ENCODE results near the gene SMIM30. TPM values are rescaled to one million over a fixed set of nuclear protein-coding genes. Genes with fewer than 3 reads are reported as not detected.
A peak's percentile ranks its signal among the peaks of the same experiment; 100 is the strongest.
"Not testable (repeated sequence)": the region's sequence is repeated elsewhere in the genome, so short reads cannot be mapped to it uniquely, and the experiment has no call there.

SMIM30 gene, protein sequence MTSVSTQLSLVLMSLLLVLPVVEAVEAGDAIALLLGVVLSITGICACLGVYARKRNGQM
- polyA plus RNA-seq (ENCODE audit: insufficient read length in 3 of 3), result 10 to 100 TPM; 81.8 to 92.9 (median 82.5) TPM
- long read RNA-seq, donor 1, transcript SMIM30-201 (3 exons, 1,070 nt), result major isoform, 38 of 57 reads
- long read RNA-seq, donor 1, transcript SMIM30-204 (3 exons, 962 nt), result minor isoform, 9 of 57 reads
- long read RNA-seq, donor 1, transcript SMIM30-202 (2 exons, 818 nt), result minor isoform, 10 of 57 reads
- long read RNA-seq, donor 1, partial matches to known transcripts, result 0 of 57 reads
- long read RNA-seq, donor 1, other reads (novel, unspliced or antisense), result 0 of 57 reads
- long read RNA-seq, donor 2, transcript SMIM30-201 (3 exons, 1,070 nt), result major isoform, 50 of 56 reads
- long read RNA-seq, donor 2, partial matches to known transcripts, result 0 of 56 reads
- long read RNA-seq, donor 2, other reads (novel, unspliced or antisense), result 0 of 56 reads
- long read RNA-seq, donor 3, transcript SMIM30-201 (3 exons, 1,070 nt), result major isoform, 67 of 93 reads
- long read RNA-seq, donor 3, transcript SMIM30-202 (2 exons, 818 nt), result minor isoform, 15 of 93 reads
- long read RNA-seq, donor 3, transcript SMIM30-204 (3 exons, 962 nt), result minor isoform, 11 of 93 reads
- long read RNA-seq, donor 3, partial matches to known transcripts, result 0 of 93 reads
- long read RNA-seq, donor 3, other reads (novel, unspliced or antisense), result 0 of 93 reads
- long read RNA-seq, donor 4, transcript SMIM30-202 (2 exons, 818 nt), result minor isoform, 5 of 37 reads
- long read RNA-seq, donor 4, transcript SMIM30-201 (3 exons, 1,070 nt), result major isoform, 31 of 37 reads
- long read RNA-seq, donor 4, partial matches to known transcripts, result 0 of 37 reads
- long read RNA-seq, donor 4, other reads (novel, unspliced or antisense), result 0 of 37 reads
- long read RNA-seq, donor 5, result 0 reads
- long read RNA-seq, donor 6, transcript SMIM30-202 (2 exons, 818 nt), result minor isoform, 7 of 54 reads
- long read RNA-seq, donor 6, transcript SMIM30-204 (3 exons, 962 nt), result minor isoform, 5 of 54 reads
- long read RNA-seq, donor 6, transcript SMIM30-201 (3 exons, 1,070 nt), result major isoform, 42 of 54 reads
- long read RNA-seq, donor 6, partial matches to known transcripts, result 0 of 54 reads
- long read RNA-seq, donor 6, other reads (novel, unspliced or antisense), result 0 of 54 reads
- long read RNA-seq, donor 7, transcript SMIM30-201 (3 exons, 1,070 nt), result major isoform, 59 of 68 reads
- long read RNA-seq, donor 7, transcript SMIM30-202 (2 exons, 818 nt), result minor isoform, 5 of 68 reads
- long read RNA-seq, donor 7, partial matches to known transcripts, result 0 of 68 reads
- long read RNA-seq, donor 7, other reads (novel, unspliced or antisense), result 0 of 68 reads
- long read RNA-seq, donor 8, result 0 reads
- long read RNA-seq, donor 9, transcript SMIM30-201 (3 exons, 1,070 nt), result major isoform, 34 of 49 reads
- long read RNA-seq, donor 9, transcript SMIM30-204 (3 exons, 962 nt), result minor isoform, 5 of 49 reads
- long read RNA-seq, donor 9, transcript SMIM30-202 (2 exons, 818 nt), result minor isoform, 10 of 49 reads
- long read RNA-seq, donor 9, partial matches to known transcripts, result 0 of 49 reads
- long read RNA-seq, donor 9, other reads (novel, unspliced or antisense), result 0 of 49 reads
- long read RNA-seq, donor 10, transcript SMIM30-201 (3 exons, 1,070 nt), result major isoform, 49 of 73 reads
- long read RNA-seq, donor 10, transcript SMIM30-202 (2 exons, 818 nt), result minor isoform, 16 of 73 reads
- long read RNA-seq, donor 10, transcript SMIM30-204 (3 exons, 962 nt), result minor isoform, 8 of 73 reads
- long read RNA-seq, donor 10, partial matches to known transcripts, result 0 of 73 reads
- long read RNA-seq, donor 10, other reads (novel, unspliced or antisense), result 0 of 73 reads
- long read RNA-seq, donor 11, transcript SMIM30-201 (3 exons, 1,070 nt), result major isoform, 25 of 32 reads
- long read RNA-seq, donor 11, partial matches to known transcripts, result 0 of 32 reads
- long read RNA-seq, donor 11, other reads (novel, unspliced or antisense), result 0 of 32 reads
- long read RNA-seq, donor 12, transcript SMIM30-201 (3 exons, 1,070 nt), result major isoform, 20 of 32 reads
- long read RNA-seq, donor 12, transcript SMIM30-202 (2 exons, 818 nt), result minor isoform, 10 of 32 reads
- long read RNA-seq, donor 12, partial matches to known transcripts, result 0 of 32 reads
- long read RNA-seq, donor 12, other reads (novel, unspliced or antisense), result 0 of 32 reads
- long read RNA-seq, donor 13, result 0 reads
- long read RNA-seq, donor 14, transcript SMIM30-201 (3 exons, 1,070 nt), result major isoform, 45 of 60 reads
- long read RNA-seq, donor 14, transcript SMIM30-204 (3 exons, 962 nt), result minor isoform, 7 of 60 reads
- long read RNA-seq, donor 14, transcript SMIM30-202 (2 exons, 818 nt), result minor isoform, 8 of 60 reads
- long read RNA-seq, donor 14, partial matches to known transcripts, result 0 of 60 reads
- long read RNA-seq, donor 14, other reads (novel, unspliced or antisense), result 0 of 60 reads
- long read RNA-seq, donor 15, transcript SMIM30-201 (3 exons, 1,070 nt), result major isoform, 13 of 17 reads
- long read RNA-seq, donor 15, partial matches to known transcripts, result 0 of 17 reads
- long read RNA-seq, donor 15, other reads (novel, unspliced or antisense), result 0 of 17 reads
- long read RNA-seq, donor 16, transcript SMIM30-204 (3 exons, 962 nt), result minor isoform, 8 of 132 reads
- long read RNA-seq, donor 16, transcript SMIM30-201 (3 exons, 1,070 nt), result major isoform, 95 of 132 reads
- long read RNA-seq, donor 16, transcript SMIM30-202 (2 exons, 818 nt), result minor isoform, 29 of 132 reads
- long read RNA-seq, donor 16, partial matches to known transcripts, result 0 of 132 reads
- long read RNA-seq, donor 16, other reads (novel, unspliced or antisense), result 0 of 132 reads

DNA sequence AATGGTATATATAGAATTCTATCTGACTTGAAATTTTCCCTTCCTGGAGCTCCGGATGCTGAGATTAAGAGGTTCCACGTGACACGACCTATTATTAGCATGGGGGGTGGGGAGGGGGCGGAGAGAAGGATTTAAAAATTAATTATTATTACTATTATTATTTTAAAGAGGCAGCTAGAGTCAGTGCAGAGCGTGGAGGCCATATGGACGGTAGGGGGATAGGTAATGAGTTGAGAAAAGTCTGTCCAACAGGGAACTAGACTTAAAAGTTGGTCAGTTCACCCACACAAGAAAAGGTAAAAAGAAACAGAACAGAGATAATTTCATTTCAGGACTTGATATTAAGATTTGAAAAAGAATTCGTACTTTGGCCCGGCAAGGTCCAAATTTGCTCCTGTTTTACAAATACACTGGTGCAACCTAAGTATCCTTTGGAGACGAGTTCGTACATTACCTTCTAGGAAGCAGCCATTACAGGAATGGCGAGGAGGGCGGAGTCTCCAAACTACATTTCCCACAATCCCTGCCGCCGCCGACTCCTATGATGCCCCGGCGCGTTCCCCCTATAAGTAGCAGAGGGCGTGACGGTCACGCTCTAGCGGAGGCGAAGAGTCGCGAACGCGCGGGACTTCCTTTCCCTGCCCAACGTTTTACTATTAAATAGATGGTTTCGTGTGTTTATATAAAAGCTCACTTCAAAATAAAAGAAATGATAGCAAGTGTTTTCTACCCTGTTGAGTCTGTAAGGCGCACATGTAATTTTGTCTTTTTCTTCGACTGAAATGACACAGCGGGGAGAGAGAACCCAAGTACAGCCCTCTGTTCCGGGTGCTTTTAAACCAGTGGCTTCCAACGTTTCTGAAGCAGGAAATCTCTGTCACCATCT lies at the start of gene SMIM30:
SMIM30 (minus strand) TSS at position 481 of the 886 bp plus-strand sequence. CDS start 976 bp downstream, outside the sequence.
- peak; percentile 80 to 93 (median 86) for DNase-seq (ENCODE audit: extremely low read depth in 1 of 11, low read depth in 9 of 11, low spot score in 4 of 11)

DNA sequence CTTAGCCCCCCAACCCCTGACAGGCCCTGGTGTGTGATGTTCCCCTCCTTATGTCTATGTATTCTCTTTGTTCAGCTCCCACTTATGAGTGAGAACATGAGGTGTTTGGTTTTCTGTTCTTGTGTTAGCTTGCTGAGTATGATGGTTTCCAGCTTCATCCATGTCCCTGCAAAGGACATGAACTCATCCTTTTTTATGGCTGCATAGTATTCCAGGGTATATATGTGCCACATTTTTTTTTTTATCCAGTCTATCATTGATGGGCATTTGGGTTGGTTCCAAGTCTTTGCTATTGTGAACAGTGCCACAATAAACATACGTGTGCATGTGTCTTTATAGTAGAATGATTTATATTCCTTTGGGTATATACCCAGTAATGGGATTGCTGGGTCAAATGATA lies 47.8 kb upstream of the SMIM30 start:
- not testable (repeated sequence) for DNase-seq (ENCODE audit: extremely low read depth in 1 of 11, low read depth in 9 of 11, low spot score in 4 of 11)

DNA sequence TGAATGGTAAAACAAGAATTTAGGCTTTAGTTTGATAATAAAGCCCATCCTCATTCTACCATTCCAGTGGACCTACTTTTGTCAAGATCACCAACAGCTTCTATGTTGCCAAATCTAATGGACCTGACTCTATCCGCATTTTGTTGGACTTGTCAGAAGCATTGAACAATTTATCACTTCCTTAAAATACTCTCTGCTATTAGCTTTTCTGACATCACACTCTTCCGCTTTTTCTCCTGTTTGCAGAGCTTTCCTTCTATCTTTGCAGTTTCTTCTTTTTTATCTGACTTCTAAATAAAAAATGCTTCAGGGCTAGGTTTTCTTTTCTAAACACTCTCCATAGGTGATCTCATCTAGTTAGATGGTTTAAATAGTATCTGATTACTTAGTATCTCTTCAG lies 42.7 kb upstream of the SMIM30 start:
- DNase-seq (ENCODE audit: extremely low read depth in 1 of 11, low read depth in 9 of 11, low spot score in 4 of 11), result no peak

DNA sequence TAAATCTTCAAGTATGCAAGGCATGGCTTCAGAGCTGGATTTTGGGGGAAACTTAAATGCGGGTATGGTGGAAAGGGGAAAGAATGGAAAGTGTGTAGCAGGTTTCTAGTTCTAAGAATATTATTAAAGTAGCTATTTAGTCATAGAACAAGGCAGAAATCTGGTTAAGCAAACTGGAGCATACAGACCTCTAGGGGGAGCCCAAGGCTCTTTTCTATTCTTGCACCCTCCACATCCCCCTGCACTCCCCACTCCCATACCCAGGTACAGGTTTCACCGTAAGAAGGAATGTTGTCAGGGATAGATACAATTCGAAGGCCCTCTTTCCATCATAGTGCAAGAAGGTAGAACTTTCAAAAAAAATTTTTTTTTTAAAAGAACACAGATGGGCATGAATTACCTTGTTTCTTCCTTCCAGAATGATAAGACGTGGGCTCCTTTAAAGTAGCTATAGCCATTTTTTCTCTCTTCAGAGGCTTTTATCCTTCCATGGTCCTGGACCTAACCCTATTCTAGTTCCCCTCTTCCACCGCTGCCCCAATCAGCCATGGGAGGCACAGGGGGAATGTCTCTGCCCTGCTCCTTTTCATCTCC lies 41.5 kb upstream of the SMIM30 start:
- DNase-seq (ENCODE audit: extremely low read depth in 1 of 11, low read depth in 9 of 11, low spot score in 4 of 11), result peak in 6 of 11 donors; percentile 4 to 24 (median 16)

DNA sequence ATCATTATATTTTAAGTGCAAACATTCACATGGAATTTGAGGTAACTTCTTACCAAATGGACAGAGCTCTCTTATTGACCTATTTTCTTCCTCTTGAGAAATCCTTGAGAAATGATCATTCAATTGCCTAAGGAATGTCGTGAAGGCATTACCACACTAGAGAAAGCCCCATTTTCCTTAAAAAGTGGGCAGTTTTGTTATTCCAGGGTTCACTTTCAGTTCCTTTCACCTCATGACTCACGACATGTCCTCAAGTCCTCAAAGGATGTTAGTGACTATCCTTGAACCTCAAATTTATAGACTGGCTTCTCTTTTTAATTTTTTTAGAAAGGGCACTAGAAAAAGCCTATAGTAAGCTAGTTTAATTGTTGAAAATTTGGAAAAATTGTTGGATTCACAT lies 40.4 kb upstream of the SMIM30 start:
- no peak for DNase-seq (ENCODE audit: extremely low read depth in 1 of 11, low read depth in 9 of 11, low spot score in 4 of 11)

DNA sequence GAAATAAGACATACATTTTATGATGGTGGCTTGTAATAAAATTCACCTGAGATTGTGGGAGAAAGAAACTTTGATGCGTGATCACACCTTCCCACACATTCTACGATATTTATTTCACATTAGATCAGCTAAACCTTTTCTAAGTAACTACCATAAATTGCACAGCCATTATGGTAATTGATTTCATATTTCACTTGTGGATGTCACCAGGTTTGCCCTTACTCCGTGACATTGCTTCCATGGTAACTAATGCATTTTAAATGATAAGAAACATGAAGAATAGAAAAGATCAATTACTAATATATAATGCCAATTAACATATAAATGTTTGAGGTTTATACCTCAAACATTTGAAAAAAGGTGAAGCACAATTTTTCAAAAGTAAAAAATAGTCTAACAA lies 35.8 kb upstream of the SMIM30 start:
- DNase-seq (ENCODE audit: extremely low read depth in 1 of 11, low read depth in 9 of 11, low spot score in 4 of 11), result no peak

DNA sequence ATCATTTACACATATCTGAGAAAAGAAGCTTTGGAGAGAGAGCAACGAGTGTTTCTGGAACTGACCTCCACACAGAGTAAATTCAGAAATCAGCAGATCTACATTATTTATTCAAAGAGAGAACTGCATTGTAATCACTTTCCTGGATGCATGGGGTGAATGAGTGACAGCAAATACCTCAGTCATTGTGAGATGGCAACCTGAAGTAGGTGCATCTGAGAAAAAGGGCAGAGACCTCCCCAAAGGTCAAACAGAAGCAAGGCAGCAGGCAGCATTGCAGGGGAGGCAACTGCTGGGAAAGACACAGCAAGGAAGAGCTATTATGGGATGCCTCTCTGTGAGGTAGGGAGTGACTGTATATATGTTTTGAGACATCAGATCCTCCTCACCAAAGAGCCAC lies 26.5 kb upstream of the SMIM30 start:
- no peak for DNase-seq (ENCODE audit: extremely low read depth in 1 of 11, low read depth in 9 of 11, low spot score in 4 of 11)

DNA sequence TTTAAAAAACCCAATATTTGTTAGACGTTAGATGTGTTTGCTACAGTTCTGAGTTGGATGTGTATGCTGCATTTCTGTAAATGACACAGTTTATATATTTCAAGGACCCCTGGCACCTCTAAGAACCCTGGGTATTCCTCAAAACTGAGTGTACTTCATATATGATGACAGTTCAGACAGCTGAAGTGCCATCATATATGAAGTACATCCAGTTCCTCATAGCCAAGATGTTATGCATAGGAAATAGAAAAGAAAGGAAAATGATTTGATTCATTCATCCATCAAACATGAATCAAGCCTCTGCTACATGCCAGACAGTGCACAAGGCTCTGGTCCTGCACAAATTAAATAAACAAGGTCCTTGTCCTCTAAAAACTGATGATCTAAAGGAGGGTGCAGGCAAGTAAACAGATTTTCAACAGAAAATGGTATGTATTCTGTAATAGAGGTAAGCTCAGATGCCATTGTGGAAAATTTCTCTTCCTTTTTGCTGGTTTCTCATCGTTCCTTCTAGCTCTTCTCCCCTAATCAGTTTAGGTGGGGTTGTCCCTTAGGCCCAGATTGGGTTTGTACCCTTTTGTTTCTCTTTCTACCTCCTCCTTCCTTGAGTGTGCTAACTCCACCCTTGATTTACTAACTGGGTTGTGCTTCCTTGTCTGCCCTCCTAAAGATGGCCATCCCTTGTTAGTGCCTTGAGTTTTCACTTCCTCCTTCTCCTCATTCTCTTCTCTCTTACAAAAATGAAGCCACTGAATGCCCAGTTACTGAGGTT lies 25.3 kb upstream of the SMIM30 start:
- DNase-seq (ENCODE audit: extremely low read depth in 1 of 11, low read depth in 9 of 11, low spot score in 4 of 11), result no peak

DNA sequence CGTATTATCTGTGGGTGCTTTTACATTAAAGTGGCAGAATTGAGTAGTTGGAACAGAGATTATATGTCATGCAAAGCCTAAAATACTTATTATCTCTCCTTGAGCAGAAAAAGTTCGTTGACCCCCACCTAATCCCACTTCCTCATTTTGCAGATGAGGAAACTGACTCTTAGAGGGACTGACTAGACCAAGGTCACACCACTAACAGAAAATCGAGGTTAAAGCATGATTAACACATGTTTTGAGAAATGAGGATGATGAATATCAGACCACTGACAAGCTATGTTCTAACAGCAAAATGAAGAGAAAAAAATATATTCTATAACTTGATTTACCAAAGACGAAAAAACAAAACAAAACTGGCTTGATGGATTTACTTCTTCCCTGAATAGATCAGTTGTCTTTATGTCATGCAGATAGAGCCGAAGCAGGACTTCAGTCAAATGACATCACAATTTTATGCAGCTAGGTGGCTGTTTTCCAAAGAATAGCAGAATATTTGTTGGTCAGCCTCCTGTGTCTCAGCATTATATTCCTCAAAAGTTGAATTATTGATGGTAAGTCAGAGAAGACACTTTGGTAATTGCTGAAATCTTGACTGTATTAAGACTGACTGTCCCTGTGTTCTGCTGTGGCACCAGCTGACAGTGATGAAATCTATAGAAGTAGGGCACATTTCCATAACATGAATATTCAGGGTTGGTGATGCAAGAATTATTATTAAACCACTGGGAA lies 24.2 kb upstream of the SMIM30 start:
- DNase-seq (ENCODE audit: extremely low read depth in 1 of 11, low read depth in 9 of 11, low spot score in 4 of 11), result no peak

DNA sequence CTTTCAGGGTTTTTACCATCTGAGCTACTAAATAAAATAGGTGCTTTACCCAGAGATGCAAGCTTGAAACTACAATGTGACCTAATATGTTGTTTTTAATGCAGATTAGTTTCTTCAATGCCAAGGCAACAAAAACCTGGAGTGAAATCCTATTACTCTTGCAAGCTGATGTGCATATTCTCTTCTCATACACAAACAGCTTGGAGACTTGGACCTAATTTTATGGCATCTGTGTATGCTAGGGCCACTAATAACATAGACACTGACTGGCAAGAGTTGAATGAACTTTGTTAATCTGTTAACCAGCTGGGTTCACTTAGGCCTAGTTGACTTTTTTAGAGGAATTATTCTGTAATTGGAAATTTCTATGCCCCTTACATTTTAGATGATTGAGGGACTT lies 23.4 kb upstream of the SMIM30 start:
- no peak for DNase-seq (ENCODE audit: extremely low read depth in 1 of 11, low read depth in 9 of 11, low spot score in 4 of 11)

DNA sequence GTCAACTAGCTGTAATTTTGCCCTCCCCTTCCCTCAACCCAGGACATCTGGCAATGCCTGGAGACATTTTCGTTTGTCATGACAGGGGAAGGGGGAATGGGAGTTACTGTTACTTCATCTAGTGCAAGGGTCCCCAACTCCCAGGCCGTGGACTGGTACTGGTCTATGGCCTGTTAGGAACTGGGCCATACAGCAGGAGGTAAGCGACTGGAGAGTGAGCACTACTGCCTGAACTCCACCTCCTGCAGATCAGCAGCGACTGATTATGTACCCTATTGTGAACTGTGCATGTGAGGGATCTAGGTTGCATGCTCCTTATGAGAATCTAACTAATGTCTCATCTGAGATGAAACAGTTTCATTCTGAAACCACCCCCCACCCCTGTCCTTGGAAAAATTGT lies 22.6 kb upstream of the SMIM30 start:
- no peak for DNase-seq (ENCODE audit: extremely low read depth in 1 of 11, low read depth in 9 of 11, low spot score in 4 of 11)

DNA sequence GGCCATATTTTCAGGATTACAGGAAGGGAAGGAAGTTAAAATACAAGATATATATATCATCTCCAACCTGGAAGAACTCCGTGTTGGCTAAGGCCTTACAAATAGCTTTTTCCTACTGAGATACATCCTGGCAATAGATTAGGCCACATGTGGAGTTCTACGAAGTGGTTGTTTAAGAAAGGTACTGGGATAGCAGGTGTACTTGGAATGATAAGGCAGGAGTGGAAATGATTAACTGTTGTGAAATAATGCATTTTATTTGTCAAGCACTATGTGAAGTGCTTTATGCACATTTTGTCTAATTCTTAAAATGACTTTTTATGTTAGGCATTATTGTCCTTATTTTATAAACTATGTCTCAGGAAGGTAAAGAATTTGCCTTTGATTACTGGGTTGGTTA lies 18.9 kb upstream of the SMIM30 start:
- DNase-seq (ENCODE audit: extremely low read depth in 1 of 11, low read depth in 9 of 11, low spot score in 4 of 11), result no peak

DNA sequence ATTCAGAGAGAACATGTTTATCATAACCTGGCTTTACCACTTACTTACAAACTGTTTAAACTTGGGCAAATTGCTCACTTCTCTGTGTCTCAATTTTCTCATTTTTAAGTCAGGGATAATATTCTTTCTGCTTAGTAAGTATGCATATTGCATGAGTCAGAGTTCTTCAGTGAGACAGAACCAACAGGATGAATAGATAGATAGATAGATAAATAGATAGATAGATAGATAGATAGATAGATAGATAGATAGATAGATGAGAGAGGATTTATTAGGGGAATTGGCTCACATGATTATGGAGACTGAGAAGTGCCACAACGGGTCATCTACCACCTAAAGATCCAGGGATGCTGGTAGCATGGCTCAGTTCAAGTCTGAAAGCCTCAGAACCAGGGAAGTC lies 15.7 kb upstream of the SMIM30 start:
- no peak for DNase-seq (ENCODE audit: extremely low read depth in 1 of 11, low read depth in 9 of 11, low spot score in 4 of 11)
